ENCODE measurements around the gene NXPH4.

The NXPH4 gene

GRCh38 chr12:57181561-57182155 lies 34.9 kb upstream of the NXPH4 start:
- H3K4me1 ChIP-seq (ENCODE audit: insufficient read depth, poor library complexity, severe bottlenecking) = peaks cover 8% of the 10 kb centered on the region
- no peak for TF ChIP-seq CTCF (IDR thresholded peaks at IDR 0.05; ENCODE audit: poor library complexity, severe bottlenecking)
- H3K36me3 ChIP-seq (ENCODE audit: low read depth) = peaks cover 12% of the 10 kb centered on the region
- DNase-seq (ENCODE audit: low spot score) (no peak), ATAC-seq (ENCODE audit: low read depth) (no peak)
- H3K4me3 ChIP-seq (ENCODE audit: severe bottlenecking) = no peak overlapping the region
- H3K27me3 ChIP-seq (ENCODE audit: insufficient read depth, poor library complexity, severe bottlenecking) = no peaks in the 10 kb centered on the region
- no peak overlapping the region for H3K27ac ChIP-seq (ENCODE audit: poor library complexity, severe bottlenecking)
- H3K9me3 ChIP-seq (ENCODE audit: severe bottlenecking) = no peaks in the 10 kb centered on the region

- DNase-seq (ENCODE audit: low spot score) (no peak), ATAC-seq (ENCODE audit: low read depth) (peak; percentile 93)
- Histone ChIP-seq H3K27me3 (ENCODE audit: insufficient read depth, poor library complexity, severe bottlenecking) (no peaks in the 10 kb centered on the region), H3K36me3 (ENCODE audit: low read depth) (peaks cover 8% of the 10 kb centered on the region), H3K9me3 (ENCODE audit: severe bottlenecking) (no peaks in the 10 kb centered on the region), H3K4me1 (ENCODE audit: insufficient read depth, poor library complexity, severe bottlenecking) (no peaks in the 10 kb centered on the region), H3K27ac (ENCODE audit: poor library complexity, severe bottlenecking) (no peak overlapping the region), H3K4me3 (ENCODE audit: severe bottlenecking) (no peak overlapping the region)
- TF ChIP-seq CTCF (IDR thresholded peaks at IDR 0.05; ENCODE audit: poor library complexity, severe bottlenecking) = peak; percentile 95
Observed at GRCh38 chr12:57182918-57183575, 33.5 kb upstream of the NXPH4 start.

GRCh38 chr12:57183939-57184725 lies 32.5 kb upstream of the NXPH4 start:
- no peak for TF ChIP-seq CTCF (IDR thresholded peaks at IDR 0.05; ENCODE audit: poor library complexity, severe bottlenecking)
- DNase-seq (ENCODE audit: low spot score) (no peak), ATAC-seq (ENCODE audit: low read depth) (no peak)
- H3K4me1 ChIP-seq (ENCODE audit: insufficient read depth, poor library complexity, severe bottlenecking) = no peaks in the 10 kb centered on the region
- H3K27ac ChIP-seq (ENCODE audit: poor library complexity, severe bottlenecking) = no peak overlapping the region
- no peaks in the 10 kb centered on the region for H3K27me3 ChIP-seq (ENCODE audit: insufficient read depth, poor library complexity, severe bottlenecking)
- no peak overlapping the region for H3K4me3 ChIP-seq (ENCODE audit: severe bottlenecking)
- H3K36me3 ChIP-seq (ENCODE audit: low read depth) = peaks cover 8% of the 10 kb centered on the region
- no peaks in the 10 kb centered on the region for H3K9me3 ChIP-seq (ENCODE audit: severe bottlenecking)

- H3K36me3 ChIP-seq (ENCODE audit: low read depth) = peaks cover 8% of the 10 kb centered on the region
Observed at GRCh38 chr12:57185403-57185802, 31.2 kb upstream of the NXPH4 start.

More at GRCh38 chr12:57185403-57185802, 31.2 kb upstream of the NXPH4 start:
- Histone ChIP-seq H3K4me1 (ENCODE audit: insufficient read depth, poor library complexity, severe bottlenecking) (no peaks in the 10 kb centered on the region), H3K27me3 (ENCODE audit: insufficient read depth, poor library complexity, severe bottlenecking) (no peaks in the 10 kb centered on the region), H3K4me3 (ENCODE audit: severe bottlenecking) (no peak overlapping the region), H3K27ac (ENCODE audit: poor library complexity, severe bottlenecking) (no peak overlapping the region), H3K9me3 (ENCODE audit: severe bottlenecking) (no peaks in the 10 kb centered on the region)
- no peak for DNase-seq (ENCODE audit: low spot score)
- no peak for TF ChIP-seq CTCF (IDR thresholded peaks at IDR 0.05; ENCODE audit: poor library complexity, severe bottlenecking)
- no peak for ATAC-seq (ENCODE audit: low read depth)

Data from RWPE2 (cell line).